ENCODE measurements around the gene ZCRB1.

ZCRB1 gene

DNA sequence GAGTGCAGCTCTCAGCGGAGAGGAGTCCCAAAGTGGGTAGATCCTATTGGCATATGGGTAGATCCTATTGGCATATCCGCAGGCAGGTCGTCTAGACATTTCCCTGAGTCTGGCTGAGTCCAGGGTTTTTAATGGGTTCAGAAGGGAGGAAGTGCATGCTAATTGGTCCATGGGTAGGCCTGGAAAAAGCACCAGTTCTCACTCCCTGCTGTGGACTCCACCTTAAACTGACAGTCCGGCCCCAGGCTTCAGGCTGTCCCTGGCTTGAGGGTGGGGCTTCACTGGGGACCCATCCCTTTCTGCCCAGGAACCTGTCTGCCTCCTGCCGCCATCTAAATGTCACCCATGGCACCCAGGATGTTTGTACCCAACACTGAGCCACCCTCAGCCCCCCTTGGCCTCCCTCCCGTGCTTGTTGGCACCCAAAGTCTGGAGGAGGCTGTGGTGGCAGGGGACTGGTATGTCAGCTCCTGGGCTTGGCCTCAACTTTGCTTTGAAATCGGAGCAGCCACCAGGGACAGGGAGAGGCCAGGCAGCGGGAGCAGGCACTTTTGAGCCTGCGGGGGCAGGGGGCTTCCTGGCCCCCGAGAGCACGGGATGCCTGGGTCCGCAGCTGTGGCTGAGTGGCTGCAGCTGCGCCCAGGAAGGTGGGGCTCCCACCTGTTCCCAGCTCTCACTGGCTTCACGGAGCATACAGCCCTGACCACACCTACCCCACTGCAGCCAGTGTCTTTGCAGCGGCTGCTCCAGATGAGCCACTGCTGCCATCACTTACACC lies 58.3 kb downstream of the ZCRB1 start:
- Histone ChIP-seq H3K36me3 (ENCODE audit: control insufficient read depth in 2 of 2, insufficient read depth in 1 of 2, low read length in 2 of 2) (no peaks in the 10 kb centered on the region), H3K27ac (ENCODE audit: extremely low read depth, low read depth, low read length) (no peak overlapping the region), H3K4me3 (ENCODE audit: low read depth, low read length) (no peak overlapping the region), H3K9me3 (ENCODE audit: control insufficient read depth, insufficient read depth, low read depth, low read length) (no peaks in the 10 kb centered on the region), H3K4me1 (ENCODE audit: control insufficient read depth, insufficient read depth, low read length) (no peaks in the 10 kb centered on the region)
- POLR2A ChIA-PET = no interaction called here
- TF ChIP-seq ZNF561 (tag by site-specific recombination; IDR thresholded peaks at IDR 0.05; ENCODE audit: borderline replicate concordance) = no peak
- TF ChIP-seq, protein P1, sequence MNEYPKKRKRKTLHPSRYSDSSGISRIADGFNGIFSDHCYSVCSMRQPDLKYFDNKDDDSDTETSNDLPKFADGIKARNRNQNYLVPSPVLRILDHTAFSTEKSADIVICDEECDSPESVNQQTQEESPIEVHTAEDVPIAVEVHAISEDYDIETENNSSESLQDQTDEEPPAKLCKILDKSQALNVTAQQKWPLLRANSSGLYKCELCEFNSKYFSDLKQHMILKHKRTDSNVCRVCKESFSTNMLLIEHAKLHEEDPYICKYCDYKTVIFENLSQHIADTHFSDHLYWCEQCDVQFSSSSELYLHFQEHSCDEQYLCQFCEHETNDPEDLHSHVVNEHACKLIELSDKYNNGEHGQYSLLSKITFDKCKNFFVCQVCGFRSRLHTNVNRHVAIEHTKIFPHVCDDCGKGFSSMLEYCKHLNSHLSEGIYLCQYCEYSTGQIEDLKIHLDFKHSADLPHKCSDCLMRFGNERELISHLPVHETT (tag by site-specific recombination; IDR thresholded peaks at IDR 0.05) = no peak
- CTCF ChIA-PET = no interaction called here

DNA sequence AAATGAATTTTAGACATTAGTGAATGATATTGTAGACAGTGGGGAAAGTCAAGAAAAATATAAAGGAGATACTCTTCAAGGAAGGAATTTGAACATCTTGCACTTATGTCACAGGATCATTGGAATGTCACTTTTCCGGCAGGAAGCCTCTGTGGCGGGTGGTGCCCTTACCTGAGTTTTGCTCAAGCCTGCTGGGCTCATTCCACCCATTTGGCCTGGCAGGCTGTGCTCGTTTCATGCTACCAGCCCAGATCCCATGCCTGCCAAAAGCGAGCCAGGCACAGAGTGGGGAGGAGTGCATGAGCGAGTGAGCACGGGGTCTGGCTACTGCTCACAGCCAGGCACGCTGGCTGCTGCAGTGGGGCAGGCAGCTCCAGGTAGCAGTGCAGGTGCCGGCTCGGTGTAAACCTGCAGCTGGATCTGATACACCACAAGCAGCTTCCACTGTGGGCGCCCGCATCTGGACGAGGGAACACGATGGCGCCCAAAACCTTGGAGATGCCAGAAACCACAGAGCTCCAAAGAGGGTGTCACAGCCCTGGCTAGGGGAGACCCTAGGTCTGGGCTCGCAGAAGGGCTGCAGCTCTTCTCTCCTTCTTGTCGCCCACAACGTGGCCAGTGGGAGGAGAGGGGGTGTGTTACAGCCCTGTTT lies 59.2 kb downstream of the ZCRB1 start:
- Histone ChIP-seq H3K27ac (ENCODE audit: extremely low read depth, low read depth, low read length) (no peak overlapping the region), H3K4me3 (ENCODE audit: low read depth, low read length) (no peak overlapping the region), H3K4me1 (ENCODE audit: control insufficient read depth, insufficient read depth, low read length) (no peaks in the 10 kb centered on the region), H3K36me3 (ENCODE audit: control insufficient read depth in 2 of 2, insufficient read depth in 1 of 2, low read length in 2 of 2) (no peaks in the 10 kb centered on the region), H3K9me3 (ENCODE audit: control insufficient read depth, insufficient read depth, low read depth, low read length) (no peaks in the 10 kb centered on the region)
- ChIA-PET CTCF (no interaction called here), POLR2A (no interaction called here)
- TF ChIP-seq SP3 (tag by site-specific recombination; IDR thresholded peaks at IDR 0.05) (no peak), ZNF664 (tag by site-specific recombination; IDR thresholded peaks at IDR 0.05) (no peak), ZBTB21 (tag by site-specific recombination; IDR thresholded peaks at IDR 0.05) (no peak), ZNF585B (tag by site-specific recombination; IDR thresholded peaks at IDR 0.05) (no peak), ZBTB8A (tag by site-specific recombination; IDR thresholded peaks at IDR 0.05) (no peak)
- TF ChIP-seq, protein P2, sequence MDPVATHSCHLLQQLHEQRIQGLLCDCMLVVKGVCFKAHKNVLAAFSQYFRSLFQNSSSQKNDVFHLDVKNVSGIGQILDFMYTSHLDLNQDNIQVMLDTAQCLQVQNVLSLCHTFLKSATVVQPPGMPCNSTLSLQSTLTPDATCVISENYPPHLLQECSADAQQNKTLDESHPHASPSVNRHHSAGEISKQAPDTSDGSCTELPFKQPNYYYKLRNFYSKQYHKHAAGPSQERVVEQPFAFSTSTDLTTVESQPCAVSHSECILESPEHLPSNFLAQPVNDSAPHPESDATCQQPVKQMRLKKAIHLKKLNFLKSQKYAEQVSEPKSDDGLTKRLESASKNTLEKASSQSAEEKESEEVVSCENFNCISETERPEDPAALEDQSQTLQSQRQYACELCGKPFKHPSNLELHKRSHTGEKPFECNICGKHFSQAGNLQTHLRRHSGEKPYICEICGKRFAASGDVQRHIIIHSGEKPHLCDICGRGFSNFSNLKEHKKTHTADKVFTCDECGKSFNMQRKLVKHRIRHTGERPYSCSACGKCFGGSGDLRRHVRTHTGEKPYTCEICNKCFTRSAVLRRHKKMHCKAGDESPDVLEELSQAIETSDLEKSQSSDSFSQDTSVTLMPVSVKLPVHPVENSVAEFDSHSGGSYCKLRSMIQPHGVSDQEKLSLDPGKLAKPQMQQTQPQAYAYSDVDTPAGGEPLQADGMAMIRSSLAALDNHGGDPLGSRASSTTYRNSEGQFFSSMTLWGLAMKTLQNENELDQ (tag by site-specific recombination; IDR thresholded peaks at IDR 0.05; ENCODE audit: low read depth) = no peak

DNA sequence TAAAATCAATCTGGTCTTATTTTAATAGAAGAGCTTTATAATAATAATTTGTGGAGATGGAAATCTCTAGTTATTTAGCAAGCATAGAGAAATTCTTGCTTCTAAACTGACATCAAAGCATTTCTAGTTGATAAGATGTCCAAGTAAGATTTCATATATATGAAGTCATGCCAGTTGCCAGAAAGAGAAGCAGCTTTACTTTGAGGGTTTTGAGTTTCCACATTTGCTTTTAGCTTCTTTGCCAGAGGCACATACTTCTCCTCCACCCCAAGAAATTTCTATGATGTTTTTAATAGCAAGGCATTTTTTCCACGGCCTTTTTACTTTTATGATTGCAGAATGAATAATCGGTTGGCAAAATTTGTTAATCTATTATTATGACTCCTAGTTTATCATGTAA lies 63.6 kb downstream of the ZCRB1 start:
- ChIA-PET CTCF (no interaction called here), POLR2A (no interaction called here)
- no peak overlapping the region for H3K27ac ChIP-seq (ENCODE audit: extremely low read depth, low read depth, low read length)
- no peaks in the 10 kb centered on the region for H3K9me3 ChIP-seq (ENCODE audit: control insufficient read depth, insufficient read depth, low read depth, low read length)
- H3K36me3 ChIP-seq (ENCODE audit: control insufficient read depth in 2 of 2, insufficient read depth in 1 of 2, low read length in 2 of 2) = no peaks in the 10 kb centered on the region
- no peak overlapping the region for H3K4me3 ChIP-seq (ENCODE audit: low read depth, low read length)
- TF ChIP-seq, protein P3, sequence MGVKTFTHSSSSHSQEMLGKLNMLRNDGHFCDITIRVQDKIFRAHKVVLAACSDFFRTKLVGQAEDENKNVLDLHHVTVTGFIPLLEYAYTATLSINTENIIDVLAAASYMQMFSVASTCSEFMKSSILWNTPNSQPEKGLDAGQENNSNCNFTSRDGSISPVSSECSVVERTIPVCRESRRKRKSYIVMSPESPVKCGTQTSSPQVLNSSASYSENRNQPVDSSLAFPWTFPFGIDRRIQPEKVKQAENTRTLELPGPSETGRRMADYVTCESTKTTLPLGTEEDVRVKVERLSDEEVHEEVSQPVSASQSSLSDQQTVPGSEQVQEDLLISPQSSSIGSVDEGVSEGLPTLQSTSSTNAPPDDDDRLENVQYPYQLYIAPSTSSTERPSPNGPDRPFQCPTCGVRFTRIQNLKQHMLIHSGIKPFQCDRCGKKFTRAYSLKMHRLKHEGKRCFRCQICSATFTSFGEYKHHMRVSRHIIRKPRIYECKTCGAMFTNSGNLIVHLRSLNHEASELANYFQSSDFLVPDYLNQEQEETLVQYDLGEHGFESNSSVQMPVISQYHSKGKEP (tag by site-specific recombination; IDR thresholded peaks at IDR 0.05) = no peak
- TF ChIP-seq, protein P4, sequence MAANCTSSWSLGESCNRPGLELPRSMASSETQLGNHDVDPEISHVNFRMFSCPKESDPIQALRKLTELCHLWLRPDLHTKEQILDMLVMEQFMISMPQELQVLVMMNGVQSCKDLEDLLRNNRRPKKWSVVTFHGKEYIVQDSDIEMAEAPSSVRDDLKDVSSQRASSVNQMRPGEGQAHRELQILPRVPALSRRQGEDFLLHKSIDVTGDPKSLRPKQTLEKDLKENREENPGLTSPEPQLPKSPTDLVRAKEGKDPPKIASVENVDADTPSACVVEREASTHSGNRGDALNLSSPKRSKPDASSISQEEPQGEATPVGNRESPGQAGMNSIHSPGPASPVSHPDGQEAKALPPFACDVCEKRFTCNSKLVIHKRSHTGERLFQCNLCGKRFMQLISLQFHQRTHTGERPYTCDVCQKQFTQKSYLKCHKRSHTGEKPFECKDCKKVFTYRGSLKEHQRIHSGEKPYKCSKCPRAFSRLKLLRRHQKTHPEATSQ (tag by site-specific recombination; IDR thresholded peaks at IDR 0.05) = no peak
- TF ChIP-seq ZNF302 (tag by site-specific recombination; IDR thresholded peaks at IDR 0.05; ENCODE audit: low read depth) (no peak), ZNF792 (tag by site-specific recombination; IDR thresholded peaks at IDR 0.05) (no peak), ZNF155 (tag by site-specific recombination; IDR thresholded peaks at IDR 0.05) (no peak)
- no peaks in the 10 kb centered on the region for H3K4me1 ChIP-seq (ENCODE audit: control insufficient read depth, insufficient read depth, low read length)
